ENCODE measurements around the gene FAM111B. TPM values are rescaled to one million over a fixed set of nuclear protein-coding genes. Genes with fewer than 3 reads are reported as not detected.
"Not testable (repeated sequence)": the region's sequence is repeated elsewhere in the genome, so short reads cannot be mapped to it uniquely, and the experiment has no call there.

Gene FAM111B
- 1 to 10 TPM; 7.4 to 9.1 TPM for total RNA-seq

GRCh38 chr11:59106363-59107336, at the start of gene FAM111B:
FAM111B (plus strand) TSS chr11:59107237; CDS start chr11:59109626, 2,389 bp downstream.
- Mint-ChIP-seq H3K9me3 (no peaks in the 10 kb centered on the region), H3K27me3 (ENCODE audit: low read depth) (peaks cover 29% of the 10 kb centered on the region)

GRCh38 chr11:59058120-59059033, 48.7 kb upstream of the FAM111B start:
- not testable (repeated sequence) for H3K4me1 Mint-ChIP-seq (ENCODE audit: low read depth)
- peak; percentile 92 to 93 for ATAC-seq (replicated peaks in 1 of 2)

More at GRCh38 chr11:59106363-59107336, at the start of gene FAM111B:
- H3K4me3 Mint-ChIP-seq = peak within 1 kb of the TSS; percentile 87 to 93
- peaks cover 0 to 13% of the 10 kb centered on the region in 2 donors for H3K36me3 Mint-ChIP-seq (ENCODE audit: insufficient read depth in 2 of 2)
- peak within 1 kb of the TSS; percentile 82 for H3K27ac Mint-ChIP-seq
- ATAC-seq (replicated peaks in 1 of 2) (peak; percentile 83 to 84), DNase-seq (peak; percentile 58 to 70)
- peaks cover 48% of the 10 kb centered on the region for H3K4me1 Mint-ChIP-seq (ENCODE audit: low read depth)

GRCh38 chr11:59060096-59060495, 46.9 kb upstream of the FAM111B start:
- DNase-seq; H3K9me3 Mint-ChIP-seq; H3K36me3 Mint-ChIP-seq (ENCODE audit: insufficient read depth in 2 of 2); ATAC-seq (replicated peaks in 1 of 2); H3K4me1 Mint-ChIP-seq (ENCODE audit: low read depth); H3K4me3 Mint-ChIP-seq; H3K27ac Mint-ChIP-seq: not testable (repeated sequence)
- peaks cover 57% of the 10 kb centered on the region for H3K27me3 Mint-ChIP-seq (ENCODE audit: low read depth)

More at GRCh38 chr11:59058120-59059033, 48.7 kb upstream of the FAM111B start:
- Mint-ChIP-seq H3K4me3 (peak overlapping the region; percentile 77 to 84), H3K27me3 (ENCODE audit: low read depth) (peaks cover 44% of the 10 kb centered on the region)
- H3K36me3 Mint-ChIP-seq (ENCODE audit: insufficient read depth in 2 of 2); H3K9me3 Mint-ChIP-seq; H3K27ac Mint-ChIP-seq: not testable (repeated sequence)
- peak; percentile 88 to 91 for DNase-seq

GRCh38 chr11:59062602-59063529, 44.2 kb upstream of the FAM111B start:
- ATAC-seq (replicated peaks in 1 of 2) (no peak), DNase-seq (no peak)
- Mint-ChIP-seq H3K4me1 (ENCODE audit: low read depth) (peaks cover 8% of the 10 kb centered on the region), H3K27ac (no peak overlapping the region), H3K9me3 (no peaks in the 10 kb centered on the region), H3K36me3 (ENCODE audit: insufficient read depth in 2 of 2) (no peaks in the 10 kb centered on the region), H3K27me3 (ENCODE audit: low read depth) (peaks cover 51% of the 10 kb centered on the region), H3K4me3 (no peak overlapping the region)

GRCh38 chr11:59063996-59064727, 42.9 kb upstream of the FAM111B start:
- not testable (repeated sequence) for H3K4me1 Mint-ChIP-seq (ENCODE audit: low read depth); DNase-seq; H3K27ac Mint-ChIP-seq; H3K9me3 Mint-ChIP-seq; H3K36me3 Mint-ChIP-seq (ENCODE audit: insufficient read depth in 2 of 2); H3K4me3 Mint-ChIP-seq
- peak; percentile 43 to 54 for ATAC-seq (replicated peaks in 1 of 2)
- peaks cover 46% of the 10 kb centered on the region for H3K27me3 Mint-ChIP-seq (ENCODE audit: low read depth)

GRCh38 chr11:59069087-59069486, 38.0 kb upstream of the FAM111B start:
- no peaks in the 10 kb centered on the region for H3K36me3 Mint-ChIP-seq (ENCODE audit: insufficient read depth in 2 of 2)
- no peaks in the 10 kb centered on the region for H3K9me3 Mint-ChIP-seq
- no peak overlapping the region for H3K4me3 Mint-ChIP-seq
- no peak overlapping the region for H3K27ac Mint-ChIP-seq
- H3K27me3 Mint-ChIP-seq (ENCODE audit: low read depth) = peaks cover 46% of the 10 kb centered on the region
- no peak for DNase-seq
- no peaks in the 10 kb centered on the region for H3K4me1 Mint-ChIP-seq (ENCODE audit: low read depth)
- ATAC-seq (replicated peaks in 1 of 2) = peak in 1 of 2 donors; percentile 38

GRCh38 chr11:59076876-59077571, 30.0 kb upstream of the FAM111B start:
- ATAC-seq (replicated peaks in 1 of 2) (no peak), DNase-seq (no peak)
- Mint-ChIP-seq H3K36me3 (ENCODE audit: insufficient read depth in 2 of 2) (peaks cover 0 to 2% of the 10 kb centered on the region in 2 donors), H3K4me3 (no peak overlapping the region), H3K27me3 (ENCODE audit: low read depth) (peaks cover 20% of the 10 kb centered on the region), H3K9me3 (peaks cover 0 to 2% of the 10 kb centered on the region in 2 donors), H3K27ac (no peak overlapping the region), H3K4me1 (ENCODE audit: low read depth) (no peaks in the 10 kb centered on the region)

GRCh38 chr11:59078435-59078834, 28.6 kb upstream of the FAM111B start:
- H3K27ac Mint-ChIP-seq = no peak overlapping the region
- H3K9me3 Mint-ChIP-seq = peaks cover 0 to 2% of the 10 kb centered on the region in 2 donors
- H3K4me3 Mint-ChIP-seq = no peak overlapping the region
- no peak for ATAC-seq (replicated peaks in 1 of 2)
- H3K27me3 Mint-ChIP-seq (ENCODE audit: low read depth) = peaks cover 17% of the 10 kb centered on the region
- H3K4me1 Mint-ChIP-seq (ENCODE audit: low read depth) = no peaks in the 10 kb centered on the region
- no peak for DNase-seq
- peaks cover 0 to 2% of the 10 kb centered on the region in 2 donors for H3K36me3 Mint-ChIP-seq (ENCODE audit: insufficient read depth in 2 of 2)

GRCh38 chr11:59079086-59079485, 28.0 kb upstream of the FAM111B start:
- Mint-ChIP-seq H3K4me1 (ENCODE audit: low read depth) (no peaks in the 10 kb centered on the region), H3K4me3 (no peak overlapping the region), H3K27me3 (ENCODE audit: low read depth) (peaks cover 17% of the 10 kb centered on the region), H3K36me3 (ENCODE audit: insufficient read depth in 2 of 2) (peaks cover 0 to 2% of the 10 kb centered on the region in 2 donors), H3K9me3 (peaks cover 0 to 2% of the 10 kb centered on the region in 2 donors), H3K27ac (no peak overlapping the region)
- DNase-seq = no peak
- ATAC-seq (replicated peaks in 1 of 2) = no peak

- H3K27me3 Mint-ChIP-seq (ENCODE audit: low read depth) = peaks cover 12% of the 10 kb centered on the region
- not testable (repeated sequence) for DNase-seq; H3K4me1 Mint-ChIP-seq (ENCODE audit: low read depth); ATAC-seq (replicated peaks in 1 of 2); H3K36me3 Mint-ChIP-seq (ENCODE audit: insufficient read depth in 2 of 2); H3K4me3 Mint-ChIP-seq; H3K9me3 Mint-ChIP-seq; H3K27ac Mint-ChIP-seq
Observed at GRCh38 chr11:59080421-59080820, 26.6 kb upstream of the FAM111B start.

- not testable (repeated sequence) for H3K4me3 Mint-ChIP-seq; H3K4me1 Mint-ChIP-seq (ENCODE audit: low read depth); H3K27ac Mint-ChIP-seq; ATAC-seq (replicated peaks in 1 of 2); DNase-seq; H3K9me3 Mint-ChIP-seq; H3K36me3 Mint-ChIP-seq (ENCODE audit: insufficient read depth in 2 of 2)
- peaks cover 11% of the 10 kb centered on the region for H3K27me3 Mint-ChIP-seq (ENCODE audit: low read depth)
Observed at GRCh38 chr11:59081430-59082020, 25.5 kb upstream of the FAM111B start.

Data from activated T-cell treated with anti-CD3 and anti-CD28 coated beads, Interleukin-2, amount 50 U/mL, for 72 hours (primary cell).